GDM1 (cell line): Measurements from ENCODE around the gene CCDC148.

Source experiments
- DNase-seq: peaks from one replicate; lab custom pipeline; 2025; lab: John Stamatoyannopoulos, UW

CCDC148 gene

DNA sequence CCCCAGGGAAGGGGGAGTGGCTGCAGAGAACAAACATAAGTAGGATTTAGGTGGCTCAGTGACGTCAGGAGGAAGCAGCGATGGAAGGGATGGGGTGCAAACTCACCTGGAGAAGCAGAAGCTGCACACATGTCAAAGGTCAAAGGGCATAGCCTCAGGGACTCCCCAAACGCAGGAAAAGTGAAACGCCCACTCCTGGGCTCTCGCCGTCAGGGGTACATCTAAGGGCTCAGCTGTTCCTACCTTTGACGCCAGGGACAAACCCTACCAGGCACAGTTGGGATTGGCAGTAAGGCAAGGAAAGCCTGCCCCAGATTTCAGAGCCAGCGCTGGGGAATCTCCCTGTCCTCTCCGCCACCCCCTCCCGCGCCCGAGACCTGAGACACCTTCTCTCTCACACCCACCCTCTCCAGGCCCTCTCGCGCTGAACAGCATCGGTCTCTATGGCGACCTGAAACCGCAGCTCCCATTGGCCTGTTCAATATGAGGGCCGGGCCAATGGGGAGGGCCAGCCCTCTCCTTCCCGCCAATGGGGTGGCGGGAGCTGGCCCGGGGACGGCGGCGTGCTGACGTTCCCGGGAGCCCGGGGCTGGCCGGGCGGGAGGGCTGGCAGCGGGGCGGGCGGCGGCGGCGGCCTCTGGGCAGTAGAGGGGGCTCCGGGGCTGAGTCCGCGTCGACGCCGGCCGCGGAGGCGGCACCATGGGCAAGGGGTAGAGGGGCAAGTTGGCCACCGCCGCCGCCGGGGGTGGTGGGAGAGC, at the start of gene CCDC148, which contains the start of gene PKP4:
TSS of gene CCDC148 (minus strand) at position 445 of the 758 bp plus-strand sequence. CDS start at position 131, 314 bp downstream.
TSS of gene PKP4 (plus strand) at position 644 of the 758 bp plus-strand sequence. CDS start 76,233 bp downstream, outside the sequence.
- peak; percentile 89 for DNase-seq

DNA sequence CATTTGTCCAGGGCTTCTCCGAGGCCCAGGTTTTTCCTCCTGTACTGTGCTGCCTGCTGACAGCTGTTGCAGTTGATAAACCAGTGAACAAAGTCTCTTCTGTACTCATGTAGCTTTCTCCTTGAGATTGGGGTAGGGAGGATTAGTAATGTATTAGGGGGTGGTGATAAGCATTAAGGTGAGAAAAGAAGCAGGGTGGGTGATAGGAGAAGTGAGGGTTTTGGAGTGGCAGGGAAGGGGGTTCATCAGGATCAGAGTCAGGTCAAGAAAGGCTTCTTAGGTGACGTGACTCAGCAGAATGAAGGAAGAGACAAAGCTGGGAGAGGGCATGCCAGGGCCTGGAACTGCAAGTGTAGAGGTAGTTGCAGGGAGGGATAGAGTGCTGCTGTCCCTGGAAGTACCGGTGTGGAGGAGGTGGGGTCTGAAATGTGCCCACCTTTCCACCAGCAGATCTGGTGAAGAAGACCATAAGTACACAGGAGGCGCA, 48.9 kb upstream of the CCDC148 start:
- no peak for DNase-seq

DNA sequence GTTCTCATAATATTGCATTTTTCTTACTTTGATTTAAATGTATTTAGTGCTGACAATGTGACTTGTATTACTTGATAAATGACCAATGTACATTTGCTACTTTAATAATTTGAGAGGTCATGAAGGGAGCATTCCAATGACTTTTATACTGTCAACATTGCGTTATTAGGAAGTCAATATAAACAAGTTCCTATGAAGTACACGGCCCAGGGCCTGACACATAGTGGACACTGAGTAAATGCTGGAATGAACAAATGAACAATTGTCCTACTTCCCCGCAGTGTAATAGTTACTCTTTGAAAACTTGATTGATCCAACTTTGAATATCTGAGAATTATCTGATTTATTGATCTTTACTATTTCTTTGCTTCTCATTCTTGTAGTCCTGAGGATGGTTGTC, 47.5 kb upstream of the CCDC148 start:
- no peak for DNase-seq

DNA sequence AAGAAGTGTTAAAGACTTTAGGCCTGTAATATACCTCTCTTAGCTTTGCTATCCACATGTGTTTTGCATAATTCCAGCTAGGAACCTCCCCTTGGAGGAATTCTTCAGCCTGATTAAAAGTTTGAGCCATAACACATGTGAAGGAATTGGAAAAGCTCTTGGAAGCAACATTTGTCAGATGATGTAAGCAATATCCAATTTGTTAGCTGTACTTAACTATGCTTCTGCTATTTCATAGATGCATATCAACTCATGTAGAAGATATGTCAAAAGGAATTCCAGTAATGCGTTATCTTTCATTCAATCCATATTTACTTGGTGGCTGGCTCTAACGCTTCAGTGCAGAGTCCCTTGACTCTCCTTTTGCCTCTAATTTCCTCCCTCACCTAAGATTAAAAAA, 46.4 kb upstream of the CCDC148 start:
- DNase-seq: no peak

DNA sequence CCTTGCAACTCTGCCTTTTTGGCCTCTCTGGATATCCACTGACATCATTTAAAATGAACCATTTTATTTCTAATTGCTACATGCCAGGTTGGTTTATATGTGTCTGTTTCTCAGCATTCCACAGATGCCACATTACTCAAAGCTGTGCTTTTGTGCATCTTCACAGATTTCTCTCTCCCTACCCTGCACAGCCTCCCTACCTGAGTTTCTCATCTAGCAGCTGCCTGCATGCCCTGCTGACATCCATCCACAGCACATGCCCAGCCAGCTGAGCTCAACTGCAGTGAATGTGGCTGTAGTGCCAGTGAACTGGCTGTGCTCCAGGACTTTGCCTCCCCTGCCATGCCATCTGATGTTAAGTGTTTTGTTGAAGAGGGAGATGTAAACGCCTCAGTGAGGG, 44.7 kb upstream of the CCDC148 start:
- DNase-seq: no peak

DNA sequence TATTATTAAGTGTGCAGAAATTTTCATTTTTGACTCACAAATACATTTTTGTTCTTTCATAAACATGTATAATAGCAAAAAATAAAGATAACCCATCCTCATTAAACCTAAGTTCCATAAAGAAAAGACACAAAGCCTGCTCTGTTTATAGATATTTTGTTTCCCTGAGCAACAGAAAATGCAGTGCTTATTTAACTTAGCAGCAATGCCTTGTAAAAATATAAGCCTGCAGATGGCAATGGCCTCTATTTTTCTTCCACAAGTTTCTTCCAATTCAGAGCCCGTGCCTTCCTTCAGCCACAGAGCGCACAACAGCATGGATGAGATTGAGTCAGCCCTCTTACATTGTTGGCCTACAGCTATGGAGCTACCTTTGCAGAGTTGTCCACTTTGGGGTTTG, 43.8 kb upstream of the CCDC148 start:
- no peak for DNase-seq

DNA sequence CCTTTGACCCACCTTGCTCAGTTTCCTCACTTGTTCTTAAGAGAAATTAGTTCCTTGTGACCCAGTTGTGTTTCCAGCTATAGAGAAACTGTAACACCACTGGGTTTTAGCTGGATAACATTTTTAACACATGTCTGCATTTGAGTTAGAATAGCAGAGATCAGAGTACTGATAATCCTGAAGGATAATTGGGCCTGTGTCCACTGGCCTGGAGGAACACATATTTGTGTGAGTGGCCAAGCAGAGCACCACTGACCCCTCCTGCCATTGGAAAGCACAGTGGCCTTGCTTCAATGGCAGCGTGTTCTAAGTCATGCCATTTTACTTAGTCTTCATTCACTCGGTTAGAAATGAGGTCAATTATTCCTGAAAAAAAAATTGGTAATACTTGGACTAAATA, 42.8 kb upstream of the CCDC148 start:
- DNase-seq: no peak

DNA sequence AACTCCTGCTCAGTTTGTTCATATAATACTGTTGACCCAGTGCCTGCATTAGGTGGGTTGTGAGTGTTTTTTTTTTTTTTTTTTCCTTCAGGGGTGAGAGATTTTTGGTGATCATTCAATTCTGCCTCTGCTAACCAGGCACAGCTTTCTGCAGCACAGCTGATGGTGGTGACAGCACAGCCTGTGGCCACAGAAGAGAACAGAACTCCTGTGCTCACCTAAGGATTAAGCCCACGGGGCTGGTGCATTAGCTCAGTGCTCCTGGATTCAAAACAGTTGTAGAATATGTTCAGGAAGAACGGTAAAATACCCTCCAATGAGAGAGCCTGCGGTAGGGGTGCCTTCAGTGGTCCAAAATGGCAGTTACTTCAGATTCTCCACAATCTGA, 42.2 kb upstream of the CCDC148 start:
- no peak for DNase-seq

DNA sequence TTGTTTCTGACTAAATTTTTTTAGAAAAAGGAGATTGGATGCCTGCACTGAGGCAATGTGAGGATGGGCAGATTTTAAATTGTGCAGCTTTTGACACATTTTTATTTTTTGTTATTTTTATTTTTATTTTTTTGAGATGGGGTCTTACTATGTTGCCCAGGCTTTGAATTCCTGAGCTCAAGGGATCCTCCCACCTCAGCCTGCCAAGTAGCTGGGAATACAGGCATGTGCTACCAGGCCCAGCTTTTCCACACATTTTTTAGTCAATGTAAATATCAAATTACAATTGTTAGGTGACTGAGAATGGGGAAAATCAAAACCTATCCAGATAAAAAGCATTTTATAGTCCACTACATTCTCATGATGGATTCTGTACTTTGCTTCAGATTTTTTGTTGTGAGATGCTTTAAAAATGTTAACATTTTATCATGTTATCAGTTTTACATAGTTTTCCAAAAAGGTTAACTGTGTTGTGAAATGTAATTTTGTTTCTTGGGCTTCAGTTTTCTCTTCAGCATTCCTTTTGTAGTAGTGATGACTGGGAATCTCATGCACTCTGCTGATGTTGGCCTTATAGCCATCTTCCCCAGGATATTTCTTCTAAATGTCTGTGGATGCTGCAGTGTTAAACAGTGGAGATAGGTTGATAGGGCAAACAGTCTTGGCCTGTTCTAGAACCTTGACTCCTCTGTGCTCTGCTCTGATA, 41.6 kb upstream of the CCDC148 start:
- no peak for DNase-seq

DNA sequence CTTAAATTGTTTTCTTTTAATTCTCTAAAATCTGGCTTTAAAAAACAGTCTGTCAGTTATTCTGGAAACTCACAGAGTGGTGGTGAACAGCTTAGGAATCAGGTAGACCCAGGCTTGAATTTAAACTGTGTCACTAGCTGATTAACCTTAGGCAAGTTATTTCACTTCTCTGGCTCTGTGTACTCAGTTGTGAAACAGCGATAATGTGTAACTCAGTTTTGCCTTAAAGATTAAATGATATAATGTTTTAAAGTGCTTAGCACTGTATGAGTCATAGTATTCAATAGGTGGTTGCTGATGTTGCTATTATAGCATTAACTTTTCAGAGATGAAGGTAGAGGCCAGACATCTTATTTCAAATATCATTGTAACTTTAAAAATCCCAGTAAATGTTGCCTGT, 40.9 kb upstream of the CCDC148 start:
- DNase-seq: no peak

DNA sequence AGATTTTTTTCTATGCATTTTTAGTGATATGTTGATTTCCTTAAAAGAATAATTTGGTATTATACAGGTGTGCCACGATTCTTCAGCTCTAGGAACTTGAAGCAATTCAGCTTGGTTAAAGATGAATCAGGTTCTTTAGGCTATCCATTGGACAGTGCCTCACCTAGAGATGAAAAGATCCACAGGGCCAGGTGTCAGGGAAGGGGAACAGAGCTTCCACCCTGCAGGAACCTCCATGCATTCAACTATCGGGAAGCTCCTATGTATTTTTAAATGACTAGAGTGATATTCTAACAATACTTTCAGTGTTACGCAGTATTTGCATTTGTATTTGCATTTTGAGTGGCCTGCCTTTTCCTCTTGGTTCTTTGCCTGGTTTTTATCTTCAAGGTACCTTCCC, 40.4 kb upstream of the CCDC148 start:
- no peak for DNase-seq

DNA sequence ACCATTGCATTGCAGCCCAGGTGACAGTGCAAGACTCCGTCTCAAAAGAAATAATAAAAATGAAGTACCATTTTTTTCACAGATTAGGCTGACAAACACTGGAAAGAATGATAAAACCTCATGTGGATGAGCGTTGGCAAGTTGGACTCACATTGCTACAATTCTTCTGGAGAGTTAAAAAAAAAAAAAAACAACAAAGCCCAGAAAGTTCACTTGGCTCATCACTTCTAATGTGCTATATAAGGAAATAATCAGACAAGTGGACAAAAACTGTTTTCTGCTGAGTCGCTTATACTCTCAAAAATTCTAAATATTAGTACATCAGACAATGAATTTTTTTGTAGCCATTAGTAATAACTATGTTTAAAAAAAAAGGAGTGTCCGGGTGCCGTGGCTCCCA, 38.6 kb upstream of the CCDC148 start:
- DNase-seq: no peak

DNA sequence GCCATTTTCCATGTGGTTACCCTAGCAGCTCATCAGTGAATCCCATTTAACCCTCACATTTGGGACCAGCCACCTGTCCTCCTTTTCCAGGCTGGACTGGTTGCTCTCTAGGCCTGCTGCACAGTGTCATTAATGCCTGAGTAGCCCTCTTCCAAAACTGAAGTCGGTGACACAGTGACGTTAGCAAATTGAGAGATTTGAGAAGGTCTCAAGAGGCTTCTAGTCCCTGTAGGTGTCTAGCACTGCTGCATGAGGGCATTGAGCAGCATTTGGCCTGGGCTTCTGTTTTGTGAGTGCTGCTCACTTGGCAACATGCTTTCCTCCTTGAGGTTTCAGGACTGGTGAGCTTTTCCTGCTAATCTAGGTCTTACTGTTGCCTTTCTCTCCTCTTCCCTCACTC, 36.9 kb upstream of the CCDC148 start:
- no peak for DNase-seq

DNA sequence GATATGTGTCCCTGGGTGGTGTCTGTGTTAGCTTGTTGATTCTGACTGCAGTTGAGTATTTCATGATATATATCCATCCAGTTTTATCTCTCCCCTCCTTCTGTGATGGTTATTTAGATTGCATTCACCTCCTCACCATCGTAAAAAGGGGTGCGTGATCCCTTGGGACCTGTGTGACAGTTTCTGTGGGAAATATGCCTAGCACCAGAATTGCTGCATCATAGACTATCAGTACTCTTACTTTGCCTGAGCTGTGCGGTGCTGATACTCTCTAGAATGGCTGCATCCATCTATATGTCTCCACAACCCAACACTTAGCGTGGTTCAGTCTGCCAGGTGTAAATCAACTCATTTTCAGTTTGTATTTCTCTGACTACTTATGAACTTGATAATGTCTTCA, 34.5 kb upstream of the CCDC148 start:
- DNase-seq: no peak

DNA sequence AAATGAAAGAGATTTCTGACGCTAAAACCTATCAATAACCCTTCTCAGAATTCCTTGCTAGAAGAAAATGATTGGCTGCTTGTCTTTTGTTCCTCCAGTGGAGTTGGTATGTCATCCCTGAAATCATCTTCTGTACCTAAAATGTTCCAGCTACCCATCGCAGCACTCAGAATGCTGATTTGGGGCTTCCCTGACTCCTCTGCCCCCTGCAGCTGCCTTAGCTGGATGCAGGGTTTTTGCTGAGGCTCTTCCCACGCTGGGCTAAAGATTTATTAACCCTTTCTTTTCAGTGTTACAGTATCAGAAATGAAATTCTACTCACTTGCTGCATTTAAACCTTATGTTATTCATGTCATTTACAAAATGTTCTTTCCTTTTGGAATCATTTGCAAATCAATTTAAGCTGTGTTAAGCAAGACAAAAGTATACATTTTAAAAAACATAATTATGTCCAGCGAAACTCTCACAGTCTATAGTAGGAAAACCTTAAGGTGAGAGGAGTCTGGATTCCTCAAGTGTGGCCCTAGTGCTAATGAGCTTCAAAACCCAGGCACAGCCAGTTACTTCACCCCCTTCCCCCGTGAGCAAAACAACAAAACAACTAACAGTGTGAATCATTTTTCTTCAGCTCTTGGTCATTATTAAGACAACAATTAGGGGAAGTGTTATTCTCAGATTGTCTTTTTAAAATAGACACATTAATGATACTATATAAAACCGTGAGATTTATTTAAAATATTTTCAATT, 33.0 kb upstream of the CCDC148 start:
- no peak for DNase-seq

DNA sequence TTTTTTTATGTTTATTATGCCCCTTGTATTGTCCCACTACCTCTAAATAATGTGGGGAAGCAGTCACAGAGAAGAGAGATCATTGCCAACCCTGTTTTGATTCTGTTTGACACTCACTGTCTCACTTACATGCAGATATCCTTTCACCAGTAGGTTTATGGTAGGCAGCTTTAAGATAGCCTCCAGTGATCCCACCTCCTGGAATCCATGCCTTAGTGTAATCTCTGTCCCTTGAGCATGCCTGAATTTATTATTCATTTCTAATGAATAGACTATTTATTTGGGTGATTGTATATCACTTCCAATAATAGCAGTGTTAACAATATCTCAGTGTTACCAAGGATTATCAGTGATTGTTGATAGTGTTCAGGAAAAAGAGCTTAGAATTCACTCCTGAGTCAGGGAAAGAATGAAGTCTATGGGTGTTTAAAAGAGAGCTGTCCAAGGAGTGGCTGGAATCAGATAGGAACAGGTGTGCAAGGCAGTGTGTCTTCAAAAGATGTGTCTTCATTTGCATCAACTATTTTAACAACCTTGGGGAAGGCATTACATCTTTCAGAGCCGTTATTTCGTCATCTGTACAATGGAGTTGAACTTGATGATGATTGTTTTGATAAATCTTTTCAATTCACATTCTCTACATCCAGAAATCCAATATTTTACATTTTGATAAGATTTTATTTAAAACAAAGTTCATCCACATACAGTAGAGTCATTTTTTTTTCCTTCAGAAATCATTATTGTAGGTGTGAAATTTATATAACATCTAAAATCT, 32.1 kb upstream of the CCDC148 start:
- no peak for DNase-seq

DNA sequence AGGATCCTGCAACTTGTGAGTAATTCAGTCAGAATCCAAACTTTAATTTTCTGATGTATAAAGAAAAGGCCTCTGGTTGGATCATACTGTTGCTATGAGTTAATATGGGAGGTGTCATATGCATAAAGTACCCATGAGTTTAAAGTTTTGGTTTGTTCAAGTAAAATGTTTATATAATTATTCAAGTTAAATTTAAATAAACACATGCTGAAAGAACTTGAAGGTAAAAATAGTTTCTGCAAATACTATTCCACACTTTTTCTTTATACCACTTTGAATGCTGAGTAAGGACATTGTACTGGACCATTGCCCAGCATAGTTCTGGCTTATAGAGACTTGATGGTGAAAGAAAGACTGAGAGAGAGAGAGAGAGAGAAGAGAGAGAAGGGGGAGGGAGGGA, 30.9 kb upstream of the CCDC148 start:
- DNase-seq: no peak

DNA sequence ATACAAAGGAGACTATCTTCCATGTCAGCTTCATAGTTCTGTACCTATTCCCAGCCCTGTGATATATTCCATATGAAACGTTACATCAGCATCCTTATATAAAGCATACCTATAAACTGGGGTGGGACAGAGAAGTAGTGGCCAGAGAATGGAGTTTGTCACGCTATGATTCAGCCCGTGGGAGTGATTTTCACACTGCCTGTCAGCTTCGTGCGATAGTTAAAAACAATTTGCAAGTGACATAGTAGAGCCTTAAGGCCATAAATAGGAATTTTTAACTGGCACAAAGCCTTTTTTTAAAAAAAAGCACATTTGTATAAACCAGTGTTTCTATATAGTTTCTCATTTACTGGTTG, 30.4 kb upstream of the CCDC148 start:
- DNase-seq: no peak

DNA sequence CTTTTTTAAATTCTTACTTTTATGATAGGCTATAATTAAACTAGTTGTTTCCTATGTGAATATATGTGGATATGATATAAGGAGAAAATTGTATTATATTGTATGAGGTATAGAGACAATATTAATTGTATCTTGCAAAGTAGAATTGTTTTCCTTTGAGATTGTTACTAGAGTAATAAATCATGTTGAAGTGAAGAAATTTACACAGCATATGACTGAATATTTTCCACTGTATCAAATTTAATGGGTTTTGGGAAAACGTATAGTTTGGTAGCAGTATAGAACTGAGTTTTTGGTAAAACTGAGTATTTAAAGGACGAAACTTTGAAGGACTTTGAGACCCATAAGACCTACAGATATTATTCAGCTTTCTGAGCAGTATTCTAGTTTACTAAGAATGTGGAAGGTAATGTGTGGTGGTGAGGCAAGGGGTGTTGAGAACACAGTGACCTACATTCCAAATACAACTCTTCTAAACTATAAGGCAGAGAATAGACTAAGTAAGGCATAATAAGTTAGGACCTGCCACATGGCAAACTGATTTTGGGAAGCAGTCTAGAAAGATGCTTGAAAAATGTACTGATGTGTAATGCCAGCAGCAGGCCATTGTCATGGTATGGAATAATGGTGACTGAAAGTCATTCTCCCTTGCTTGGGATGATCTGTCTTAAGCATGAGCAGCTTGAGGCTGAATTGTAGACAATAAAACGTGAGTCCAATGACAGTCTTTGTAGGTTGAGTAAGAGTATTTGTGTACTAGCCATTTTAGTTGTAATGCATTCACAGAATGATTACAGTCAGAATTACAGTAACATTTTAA, 29.8 kb upstream of the CCDC148 start:
- DNase-seq: no peak

DNA sequence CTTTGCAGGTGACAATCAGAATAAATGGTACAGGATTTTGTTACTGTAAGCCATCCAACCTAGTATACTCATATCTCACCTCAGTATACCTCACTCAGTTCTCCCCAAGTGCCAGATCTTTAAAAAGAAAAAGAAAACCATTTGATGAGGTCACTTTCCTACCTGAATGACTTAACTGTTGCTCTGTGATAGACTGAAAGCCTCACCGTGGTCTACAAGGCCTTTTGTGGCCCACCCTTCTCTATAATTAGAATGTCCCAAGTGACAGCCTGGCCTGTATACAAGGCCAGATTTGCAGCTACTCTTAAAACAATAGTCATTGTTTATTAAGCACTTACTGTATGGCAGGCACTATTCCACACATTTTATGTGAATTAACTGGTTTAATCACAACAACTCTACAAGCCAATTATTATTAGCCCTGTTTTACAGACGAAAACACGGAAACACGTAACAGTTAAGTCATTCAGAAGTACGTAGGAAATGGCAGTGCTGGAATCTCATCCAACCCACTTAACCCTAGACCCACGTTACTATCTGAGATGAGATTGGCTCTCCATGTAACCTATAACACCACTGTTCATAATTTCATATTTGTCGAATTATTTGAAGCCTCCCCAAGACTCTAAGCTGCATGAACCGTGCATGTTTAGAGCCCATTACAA, 28.5 kb upstream of the CCDC148 start:
- no peak for DNase-seq

DNA sequence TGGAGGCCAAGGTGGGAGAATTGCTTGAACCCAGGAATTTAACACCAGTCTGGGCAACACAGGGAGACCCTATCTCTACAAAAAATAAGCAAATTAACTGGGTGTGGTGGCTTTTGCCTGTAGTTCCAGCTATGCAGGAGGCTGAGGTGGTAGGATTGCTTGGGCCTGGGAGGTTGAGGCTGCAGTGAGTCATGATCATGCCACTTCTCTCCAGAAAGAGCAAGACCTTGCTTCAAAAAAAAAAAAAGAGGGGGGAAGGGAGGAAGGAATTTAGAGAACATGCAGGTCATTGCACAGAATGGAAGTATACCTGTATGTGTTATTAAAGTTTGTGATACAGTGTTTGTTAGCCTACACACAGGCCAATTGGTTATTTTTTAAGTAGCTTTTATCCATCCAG, 26.0 kb upstream of the CCDC148 start:
- no peak for DNase-seq
